Keratinocyte (primary cell): ENCODE measurements around the gene SNX20. TPM values are rescaled to one million over a fixed set of nuclear protein-coding genes. Genes with fewer than 3 reads are reported as not detected.

Source experiments
- DNase-seq: peaks from one replicate; pipeline ENCODE4 v3.0.0-alpha.2; 2011; ENCODE audit warnings: low read depth, missing footprints, low spot score
- FAIRE-seq: peaks from 2 replicates; lab custom pipeline; 2011; peaks lifted over from hg19 to GRCh38; lab: Jason Lieb, UNC
- H2AFZ ChIP-seq: 2 replicates; pipeline ENCODE4 v1.6.0; 2012; ENCODE audit warnings: low read length, control low read depth, inconsistent platforms; ENCODE audit not compliant: control insufficient read depth
- H3K27ac ChIP-seq: 2 replicates; pipeline ENCODE4 v1.5.1; 2011; ENCODE audit warnings: low read length; ENCODE audit not compliant: control insufficient read depth, insufficient read depth
- H3K27me3 ChIP-seq: 3 replicates; pipeline ENCODE4 v1.6.0; 2011; ENCODE audit warnings: low read length; ENCODE audit not compliant: control insufficient read depth, insufficient read depth; ENCODE audit errors: extremely low read depth
- H3K36me3 ChIP-seq, 2 experiments: 2 replicates in 1 of 2; 3 replicates in 1 of 2; pipeline ENCODE4 v1.5.1; 2011; ENCODE audit warnings: low read length in 2 of 2, mild to moderate bottlenecking in 1 of 2; ENCODE audit not compliant: control insufficient read depth in 2 of 2, insufficient read depth in 2 of 2; ENCODE audit errors: extremely low read depth in 1 of 2
- H3K4me1 ChIP-seq: 3 replicates; pipeline ENCODE4 v1.5.1; 2011; ENCODE audit warnings: low read length; ENCODE audit not compliant: control insufficient read depth, insufficient read depth; ENCODE audit errors: extremely low read depth
- H3K4me2 ChIP-seq: 3 replicates; pipeline ENCODE4 v1.6.0; 2011; ENCODE audit warnings: low read depth, low read length; ENCODE audit not compliant: control insufficient read depth, insufficient read depth; ENCODE audit errors: extremely low read depth
- H3K4me3 ChIP-seq, 3 experiments: fragments of 200-600 bp in 1 of 3; sonication (generic) in 1 of 3; 2 replicates in 2 of 3; 3 replicates in 1 of 3; pipeline ENCODE4 v1.5.1; 2011 to 2016; ENCODE audit warnings: low read length in 3 of 3, mild to moderate bottlenecking in 3 of 3, control low read depth in 2 of 3, inconsistent platforms in 1 of 3, low read depth in 1 of 3, mixed read lengths in 1 of 3, mixed run types in 1 of 3, moderate library complexity in 1 of 3; ENCODE audit not compliant: control insufficient read depth in 2 of 3, insufficient read depth in 2 of 3; ENCODE audit errors: extremely low read depth in 1 of 3
- H3K79me2 ChIP-seq: 2 replicates; pipeline ENCODE4 v1.6.0; 2012; ENCODE audit warnings: low read length; ENCODE audit not compliant: control insufficient read depth, insufficient read depth
- H3K9ac ChIP-seq: 3 replicates; pipeline ENCODE4 v1.6.0; 2011; ENCODE audit warnings: low read length; ENCODE audit not compliant: control insufficient read depth, insufficient read depth; ENCODE audit errors: extremely low read depth
- H3K9me1 ChIP-seq: 3 replicates; pipeline ENCODE4 v1.6.0; 2011; ENCODE audit warnings: low read length; ENCODE audit not compliant: control insufficient read depth, insufficient read depth; ENCODE audit errors: extremely low read depth
- H3K9me3 ChIP-seq: 2 replicates; pipeline ENCODE4 v1.5.1; 2012; ENCODE audit warnings: low read depth, low read length; ENCODE audit not compliant: control insufficient read depth
- H4K20me1 ChIP-seq: 3 replicates; pipeline ENCODE4 v1.6.0; 2011; ENCODE audit warnings: low read length; ENCODE audit not compliant: control insufficient read depth, insufficient read depth; ENCODE audit errors: extremely low read depth
- EZH2 ChIP-seq: IDR thresholded peaks from one replicate; pipeline ENCODE4 v1.6.1; 2012; ENCODE audit warnings: inconsistent platforms, mild to moderate bottlenecking, low read length, moderate library complexity
- dilution Hi-C: fragments of 300-500 bp; cut with MboI; formaldehyde crosslinking; loops from one replicate; pipeline ENCODE4 v1.7.0; 2020; ENCODE audit warnings: low sequenced_read_pairs; ENCODE audit not compliant: extremely low pct_ligation_motif_present
- polyA plus RNA-seq, 5 experiments: library from polyadenylated mRNA; depleted of rRNA in 3 of 5; stranded (reverse) in 3 of 5; stranded (forward) in 1 of 5; unstranded in 1 of 5; fragments of >200 nt; gene quantifications; 1 replicate in 1 of 5; 2 replicates in 3 of 5; 3 replicates in 1 of 5; pipeline versions ENCODE4 v1.2.1 to v1.2.3, GENCODE V29; 2011 to 2012; ENCODE audit warnings: missing spikeins in 2 of 5, low read depth in 1 of 5, low replicate concordance in 1 of 5
- TF ChIP-seq, protein P1 (sequence below), 3 experiments: IDR thresholded peaks in 1 of 3; conservative IDR thresholded peaks in 1 of 3; optimal IDR thresholded peaks in 1 of 3; 2 replicates in 2 of 3; 3 replicates in 1 of 3; pipeline versions ENCODE3 to v1.5.1; 2011; ENCODE audit warnings: low read length in 3 of 3, mild to moderate bottlenecking in 3 of 3, moderate library complexity in 2 of 3, control low read depth in 1 of 3, inconsistent platforms in 1 of 3; ENCODE audit not compliant: insufficient read depth in 2 of 3; ENCODE audit errors: extremely low read depth in 1 of 3

Gene SNX20
- polyA plus RNA-seq, 1 donor (not counting 4 experiments of a cell fraction or from before 2014, with no cell fraction given) = not detected

DNA sequence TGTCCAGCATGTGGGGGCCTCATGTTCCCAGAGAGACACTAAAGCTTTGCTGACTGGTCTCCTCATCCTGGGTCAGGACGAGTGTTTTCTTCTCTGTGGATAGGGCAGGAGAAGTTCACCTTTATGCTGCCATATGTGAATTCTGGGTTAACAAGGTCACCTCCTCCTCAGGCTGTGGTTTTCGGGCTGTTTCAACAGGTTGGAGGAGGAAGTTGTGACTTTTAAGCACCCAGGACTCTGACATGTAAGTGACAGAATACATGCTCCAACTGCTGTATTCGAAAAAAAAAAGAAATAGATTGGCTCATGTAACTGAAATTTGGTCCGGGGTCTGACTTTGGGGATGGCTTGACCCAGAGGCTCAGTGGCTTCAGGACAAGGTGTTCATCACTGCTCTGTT, 54.2 kb downstream of the SNX20 start:
- no peak for DNase-seq
- Histone ChIP-seq H3K9ac (no peak overlapping the region), H3K4me1 (no peaks in the 10 kb centered on the region), H3K27me3 (no peaks in the 10 kb centered on the region), H3K36me3 (no peaks in the 10 kb centered on the region), H4K20me1 (no peaks in the 10 kb centered on the region), H3K4me3 (no peak overlapping the region), H3K9me1 (no peaks in the 10 kb centered on the region), H3K4me2 (no peak overlapping the region), H3K79me2 (no peaks in the 10 kb centered on the region), H2AFZ (no peak overlapping the region), H3K9me3 (no peaks in the 10 kb centered on the region), H3K27ac (no peak overlapping the region)
- TF ChIP-seq EZH2 = no peak
- TF ChIP-seq, protein P1, sequence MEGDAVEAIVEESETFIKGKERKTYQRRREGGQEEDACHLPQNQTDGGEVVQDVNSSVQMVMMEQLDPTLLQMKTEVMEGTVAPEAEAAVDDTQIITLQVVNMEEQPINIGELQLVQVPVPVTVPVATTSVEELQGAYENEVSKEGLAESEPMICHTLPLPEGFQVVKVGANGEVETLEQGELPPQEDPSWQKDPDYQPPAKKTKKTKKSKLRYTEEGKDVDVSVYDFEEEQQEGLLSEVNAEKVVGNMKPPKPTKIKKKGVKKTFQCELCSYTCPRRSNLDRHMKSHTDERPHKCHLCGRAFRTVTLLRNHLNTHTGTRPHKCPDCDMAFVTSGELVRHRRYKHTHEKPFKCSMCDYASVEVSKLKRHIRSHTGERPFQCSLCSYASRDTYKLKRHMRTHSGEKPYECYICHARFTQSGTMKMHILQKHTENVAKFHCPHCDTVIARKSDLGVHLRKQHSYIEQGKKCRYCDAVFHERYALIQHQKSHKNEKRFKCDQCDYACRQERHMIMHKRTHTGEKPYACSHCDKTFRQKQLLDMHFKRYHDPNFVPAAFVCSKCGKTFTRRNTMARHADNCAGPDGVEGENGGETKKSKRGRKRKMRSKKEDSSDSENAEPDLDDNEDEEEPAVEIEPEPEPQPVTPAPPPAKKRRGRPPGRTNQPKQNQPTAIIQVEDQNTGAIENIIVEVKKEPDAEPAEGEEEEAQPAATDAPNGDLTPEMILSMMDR (optimal IDR thresholded peaks at IDR 0.05 in 1 of 3, IDR thresholded peaks at IDR 0.05 in 1 of 3, conservative IDR thresholded peaks at IDR 0.05 in 1 of 3; ENCODE audit: extremely low read depth in 1 of 3, insufficient read depth in 2 of 3, low read length in 3 of 3) = no peak
- dilution Hi-C loops = no loop called here
- no peak for FAIRE-seq

DNA sequence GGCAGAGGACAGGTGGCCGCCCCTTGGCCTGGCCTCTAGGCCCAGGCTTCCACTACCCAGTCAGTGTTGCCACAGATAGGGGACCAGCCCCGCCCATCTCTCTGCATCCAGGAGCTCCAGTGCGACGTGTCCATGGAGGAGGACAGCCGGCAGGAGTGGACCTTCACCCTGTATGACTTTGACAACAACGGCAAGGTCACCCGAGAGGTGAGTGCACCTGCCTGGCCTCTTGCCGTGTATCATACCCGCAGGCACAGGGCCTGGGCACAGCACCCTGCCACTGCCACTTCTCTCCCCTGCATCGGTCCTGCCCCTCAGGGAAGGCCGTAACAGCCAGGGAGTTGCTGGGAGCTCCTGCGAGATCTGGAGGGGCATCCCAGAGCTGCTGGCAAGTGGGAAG, 55.7 kb downstream of the SNX20 start:
- H3K27ac ChIP-seq = no peak overlapping the region
- no peak overlapping the region for H3K4me2 ChIP-seq
- DNase-seq (no peak), FAIRE-seq (no peak)
- H3K36me3 ChIP-seq = no peaks in the 10 kb centered on the region
- H3K79me2 ChIP-seq = no peaks in the 10 kb centered on the region
- H3K9me1 ChIP-seq = no peaks in the 10 kb centered on the region
- H3K9ac ChIP-seq = no peak overlapping the region
- no peaks in the 10 kb centered on the region for H3K4me1 ChIP-seq
- H3K4me3 ChIP-seq = no peak overlapping the region
- no peaks in the 10 kb centered on the region for H4K20me1 ChIP-seq
- no peaks in the 10 kb centered on the region for H3K27me3 ChIP-seq
- dilution Hi-C loops = no loop called here
- TF ChIP-seq, protein P1 (optimal IDR thresholded peaks at IDR 0.05 in 1 of 3, IDR thresholded peaks at IDR 0.05 in 1 of 3, conservative IDR thresholded peaks at IDR 0.05 in 1 of 3; ENCODE audit: extremely low read depth in 1 of 3, insufficient read depth in 2 of 3, low read length in 3 of 3) = no peak
- no peak for TF ChIP-seq EZH2
- H2AFZ ChIP-seq = no peak overlapping the region
- no peaks in the 10 kb centered on the region for H3K9me3 ChIP-seq
